Measurements from ENCODE around the gene SLC23A2.

DNA sequence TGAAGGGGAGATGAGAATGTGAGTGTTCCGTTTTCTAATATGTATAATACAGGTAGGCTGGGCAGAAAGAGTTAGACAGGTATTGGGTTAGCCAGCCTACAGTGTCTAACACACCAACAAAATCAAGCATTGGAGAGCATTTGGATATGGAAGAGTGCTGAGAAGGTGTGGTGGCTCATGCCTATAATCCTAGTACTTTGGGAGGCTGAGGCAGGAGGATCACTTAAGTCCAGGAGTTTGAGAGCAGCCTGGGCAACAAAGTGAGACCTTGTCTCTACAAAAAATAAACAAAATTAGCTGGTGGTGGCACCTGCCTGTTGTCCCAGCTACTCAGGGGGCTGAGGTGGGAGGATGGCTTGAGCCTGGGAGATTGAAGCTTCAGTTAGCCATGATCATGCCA, 38.6 kb upstream of the SLC23A2 start:
- TF ChIP-seq, protein P1, sequence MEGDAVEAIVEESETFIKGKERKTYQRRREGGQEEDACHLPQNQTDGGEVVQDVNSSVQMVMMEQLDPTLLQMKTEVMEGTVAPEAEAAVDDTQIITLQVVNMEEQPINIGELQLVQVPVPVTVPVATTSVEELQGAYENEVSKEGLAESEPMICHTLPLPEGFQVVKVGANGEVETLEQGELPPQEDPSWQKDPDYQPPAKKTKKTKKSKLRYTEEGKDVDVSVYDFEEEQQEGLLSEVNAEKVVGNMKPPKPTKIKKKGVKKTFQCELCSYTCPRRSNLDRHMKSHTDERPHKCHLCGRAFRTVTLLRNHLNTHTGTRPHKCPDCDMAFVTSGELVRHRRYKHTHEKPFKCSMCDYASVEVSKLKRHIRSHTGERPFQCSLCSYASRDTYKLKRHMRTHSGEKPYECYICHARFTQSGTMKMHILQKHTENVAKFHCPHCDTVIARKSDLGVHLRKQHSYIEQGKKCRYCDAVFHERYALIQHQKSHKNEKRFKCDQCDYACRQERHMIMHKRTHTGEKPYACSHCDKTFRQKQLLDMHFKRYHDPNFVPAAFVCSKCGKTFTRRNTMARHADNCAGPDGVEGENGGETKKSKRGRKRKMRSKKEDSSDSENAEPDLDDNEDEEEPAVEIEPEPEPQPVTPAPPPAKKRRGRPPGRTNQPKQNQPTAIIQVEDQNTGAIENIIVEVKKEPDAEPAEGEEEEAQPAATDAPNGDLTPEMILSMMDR (IDR thresholded peaks at IDR 0.05; ENCODE audit: insufficient read depth, low read depth, low read length), result no peak
- no peak for TF ChIP-seq EZH2 (IDR thresholded peaks at IDR 0.05; ENCODE audit: insufficient read depth, low read length)

Measured in astrocyte (in vitro differentiated cells and primary cell).